ENCODE measurements around the gene THNSL1. TPM values are rescaled to one million over a fixed set of nuclear protein-coding genes. Genes with fewer than 3 reads are reported as not detected.

The THNSL1 gene
- total and polyA plus RNA-seq, 2 of the 13 experiments (the other 11 are each of a cell fraction or from before 2014, with no cell fraction given): 1.3 to 3.8 TPM

DNA sequence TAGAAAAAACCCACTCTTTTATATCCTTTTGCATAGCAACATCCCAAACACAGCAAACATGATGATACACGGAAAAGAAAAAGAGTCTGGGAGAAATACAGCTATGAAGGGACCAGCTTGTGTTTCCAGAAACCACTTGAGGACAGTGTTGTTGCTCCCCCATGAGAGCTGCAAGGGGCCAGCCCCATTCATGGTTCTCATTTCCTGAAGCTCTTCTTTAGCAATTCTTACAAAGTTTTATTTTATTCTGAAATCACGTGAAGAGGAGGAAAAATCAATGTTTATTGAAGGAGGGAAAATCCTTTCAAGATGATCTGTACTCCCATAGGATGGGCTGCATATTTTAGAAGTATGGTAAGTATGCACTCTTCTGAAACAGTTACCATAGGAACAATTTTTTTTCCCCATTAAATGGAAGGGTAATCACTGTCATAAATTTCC is 46.6 kb upstream of the THNSL1 start:
- no peak overlapping the region for H3K4me2 ChIP-seq (ENCODE audit: low read depth, low read length)
- FAIRE-seq: no peak
- H3K9ac ChIP-seq (ENCODE audit: insufficient read depth, low read depth, low read length): no peak overlapping the region
- DNase-seq (ENCODE audit: low spot score): no peak
- WGBS (ENCODE audit: low lambda C conversion rate): 63% methylated on average over 2 of the region's 2 CpGs
- no peaks in the 10 kb centered on the region for H3K36me3 ChIP-seq (replicated peaks in 1 of 2; ENCODE audit: control insufficient read depth in 1 of 2, insufficient read depth in 2 of 2, low read length in 2 of 2)
- POLR2A ChIA-PET: no interaction called here
- H2AFZ ChIP-seq (ENCODE audit: low read length): no peak overlapping the region
- H3K27me3 ChIP-seq (ENCODE audit: control insufficient read depth in 1 of 2, insufficient read depth in 2 of 2, low read length in 2 of 2): no peaks in the 10 kb centered on the region
- no peak overlapping the region for H3K27ac ChIP-seq (ENCODE audit: extremely low read length, insufficient read depth, low read length)
- BruUV-seq (replicated peaks): no TSS peak
- in situ Hi-C loops (cut with HindIII; ENCODE audit: extremely low pct_ligation_motif_present, low pct_unique_long_range_greater_than_20kb): no loop called here
- H3K79me2 ChIP-seq (ENCODE audit: insufficient read depth, low read length): no peaks in the 10 kb centered on the region
- intact Hi-C loops (cut with micrococcal nuclease; ENCODE audit: unreplicated experiment): loop anchor here (5.0 kb wide), 1 partner anchor 47 kb away; the partner anchor contains the start of genes ENKUR and THNSL1
- no peaks in the 10 kb centered on the region for H4K20me1 ChIP-seq (ENCODE audit: insufficient read depth, low read length)
- CTCF ChIA-PET (ENCODE audit: low intra/inter-chr PET ratio, low total read pairs): no interaction called here
- H3K4me3 ChIP-seq (replicated peaks in 1 of 3; ENCODE audit: insufficient read depth in 1 of 3, low read depth in 2 of 3, low read length in 3 of 3): no peak overlapping the region
- H3K4me1 ChIP-seq (ENCODE audit: insufficient read depth, low read length): peaks cover 23% of the 10 kb centered on the region
- TF ChIP-seq, protein P1, sequence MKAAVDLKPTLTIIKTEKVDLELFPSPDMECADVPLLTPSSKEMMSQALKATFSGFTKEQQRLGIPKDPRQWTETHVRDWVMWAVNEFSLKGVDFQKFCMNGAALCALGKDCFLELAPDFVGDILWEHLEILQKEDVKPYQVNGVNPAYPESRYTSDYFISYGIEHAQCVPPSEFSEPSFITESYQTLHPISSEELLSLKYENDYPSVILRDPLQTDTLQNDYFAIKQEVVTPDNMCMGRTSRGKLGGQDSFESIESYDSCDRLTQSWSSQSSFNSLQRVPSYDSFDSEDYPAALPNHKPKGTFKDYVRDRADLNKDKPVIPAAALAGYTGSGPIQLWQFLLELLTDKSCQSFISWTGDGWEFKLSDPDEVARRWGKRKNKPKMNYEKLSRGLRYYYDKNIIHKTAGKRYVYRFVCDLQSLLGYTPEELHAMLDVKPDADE (CRISPR knock-in tag; IDR thresholded peaks at IDR 0.05): no peak
- TF ChIP-seq, protein P2, sequence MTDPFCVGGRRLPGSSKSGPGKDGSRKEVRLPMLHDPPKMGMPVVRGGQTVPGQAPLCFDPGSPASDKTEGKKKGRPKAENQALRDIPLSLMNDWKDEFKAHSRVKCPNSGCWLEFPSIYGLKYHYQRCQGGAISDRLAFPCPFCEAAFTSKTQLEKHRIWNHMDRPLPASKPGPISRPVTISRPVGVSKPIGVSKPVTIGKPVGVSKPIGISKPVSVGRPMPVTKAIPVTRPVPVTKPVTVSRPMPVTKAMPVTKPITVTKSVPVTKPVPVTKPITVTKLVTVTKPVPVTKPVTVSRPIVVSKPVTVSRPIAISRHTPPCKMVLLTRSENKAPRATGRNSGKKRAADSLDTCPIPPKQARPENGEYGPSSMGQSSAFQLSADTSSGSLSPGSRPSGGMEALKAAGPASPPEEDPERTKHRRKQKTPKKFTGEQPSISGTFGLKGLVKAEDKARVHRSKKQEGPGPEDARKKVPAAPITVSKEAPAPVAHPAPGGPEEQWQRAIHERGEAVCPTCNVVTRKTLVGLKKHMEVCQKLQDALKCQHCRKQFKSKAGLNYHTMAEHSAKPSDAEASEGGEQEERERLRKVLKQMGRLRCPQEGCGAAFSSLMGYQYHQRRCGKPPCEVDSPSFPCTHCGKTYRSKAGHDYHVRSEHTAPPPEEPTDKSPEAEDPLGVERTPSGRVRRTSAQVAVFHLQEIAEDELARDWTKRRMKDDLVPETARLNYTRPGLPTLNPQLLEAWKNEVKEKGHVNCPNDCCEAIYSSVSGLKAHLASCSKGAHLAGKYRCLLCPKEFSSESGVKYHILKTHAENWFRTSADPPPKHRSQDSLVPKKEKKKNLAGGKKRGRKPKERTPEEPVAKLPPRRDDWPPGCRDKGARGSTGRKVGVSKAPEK (CRISPR knock-in tag; IDR thresholded peaks at IDR 0.05; ENCODE audit: borderline replicate concordance): no peak
- TF ChIP-seq IKZF1 (IDR thresholded peaks at IDR 0.05): no peak
- TF ChIP-seq, protein P3, sequence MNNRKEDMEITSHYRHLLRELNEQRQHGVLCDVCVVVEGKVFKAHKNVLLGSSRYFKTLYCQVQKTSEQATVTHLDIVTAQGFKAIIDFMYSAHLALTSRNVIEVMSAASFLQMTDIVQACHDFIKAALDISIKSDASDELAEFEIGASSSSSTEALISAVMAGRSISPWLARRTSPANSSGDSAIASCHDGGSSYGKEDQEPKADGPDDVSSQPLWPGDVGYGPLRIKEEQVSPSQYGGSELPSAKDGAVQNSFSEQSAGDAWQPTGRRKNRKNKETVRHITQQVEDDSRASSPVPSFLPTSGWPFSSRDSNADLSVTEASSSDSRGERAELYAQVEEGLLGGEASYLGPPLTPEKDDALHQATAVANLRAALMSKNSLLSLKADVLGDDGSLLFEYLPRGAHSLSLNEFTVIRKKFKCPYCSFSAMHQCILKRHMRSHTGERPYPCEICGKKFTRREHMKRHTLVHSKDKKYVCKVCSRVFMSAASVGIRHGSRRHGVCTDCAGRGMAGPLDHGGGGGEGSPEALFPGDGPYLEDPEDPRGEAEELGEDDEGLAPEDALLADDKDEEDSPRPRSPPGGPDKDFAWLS (CRISPR knock-in tag; IDR thresholded peaks at IDR 0.05; ENCODE audit: borderline replicate concordance): no peak
- no peak for TF ChIP-seq ZNF567 (CRISPR knock-in tag; IDR thresholded peaks at IDR 0.05; ENCODE audit: borderline replicate concordance)
- no peak for TF ChIP-seq ZSCAN21 (CRISPR knock-in tag; IDR thresholded peaks at IDR 0.05; ENCODE audit: borderline replicate concordance)
- TF ChIP-seq, protein P4, sequence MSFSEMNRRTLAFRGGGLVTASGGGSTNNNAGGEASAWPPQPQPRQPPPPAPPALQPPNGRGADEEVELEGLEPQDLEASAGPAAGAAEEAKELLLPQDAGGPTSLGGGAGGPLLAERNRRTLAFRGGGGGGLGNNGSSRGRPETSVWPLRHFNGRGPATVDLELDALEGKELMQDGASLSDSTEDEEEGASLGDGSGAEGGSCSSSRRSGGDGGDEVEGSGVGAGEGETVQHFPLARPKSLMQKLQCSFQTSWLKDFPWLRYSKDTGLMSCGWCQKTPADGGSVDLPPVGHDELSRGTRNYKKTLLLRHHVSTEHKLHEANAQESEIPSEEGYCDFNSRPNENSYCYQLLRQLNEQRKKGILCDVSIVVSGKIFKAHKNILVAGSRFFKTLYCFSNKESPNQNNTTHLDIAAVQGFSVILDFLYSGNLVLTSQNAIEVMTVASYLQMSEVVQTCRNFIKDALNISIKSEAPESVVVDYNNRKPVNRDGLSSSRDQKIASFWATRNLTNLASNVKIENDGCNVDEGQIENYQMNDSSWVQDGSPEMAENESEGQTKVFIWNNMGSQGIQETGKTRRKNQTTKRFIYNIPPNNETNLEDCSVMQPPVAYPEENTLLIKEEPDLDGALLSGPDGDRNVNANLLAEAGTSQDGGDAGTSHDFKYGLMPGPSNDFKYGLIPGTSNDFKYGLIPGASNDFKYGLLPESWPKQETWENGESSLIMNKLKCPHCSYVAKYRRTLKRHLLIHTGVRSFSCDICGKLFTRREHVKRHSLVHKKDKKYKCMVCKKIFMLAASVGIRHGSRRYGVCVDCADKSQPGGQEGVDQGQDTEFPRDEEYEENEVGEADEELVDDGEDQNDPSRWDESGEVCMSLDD (CRISPR knock-in tag; IDR thresholded peaks at IDR 0.05; ENCODE audit: borderline replicate concordance): no peak
- no peaks in the 10 kb centered on the region for H3K9me3 ChIP-seq (ENCODE audit: low read length)
- ATAC-seq: no peak
